22Rv1 (cell line): ENCODE data around the gene COL5A1.

ENCODE experiments used
- ZFX ChIP-seq: fragments of 450-650 bp; IDR thresholded peaks from 2 replicates; pipeline ENCODE4 v1.6.1; 2017; ENCODE audit warnings: antibody characterized with exemption, borderline replicate concordance
- TF ChIP-seq, protein P1 (sequence below): fragments of 450-650 bp; IDR thresholded peaks from 2 replicates; pipeline ENCODE4 v1.5.1; 2017; ENCODE audit warnings: mild to moderate bottlenecking

DNA sequence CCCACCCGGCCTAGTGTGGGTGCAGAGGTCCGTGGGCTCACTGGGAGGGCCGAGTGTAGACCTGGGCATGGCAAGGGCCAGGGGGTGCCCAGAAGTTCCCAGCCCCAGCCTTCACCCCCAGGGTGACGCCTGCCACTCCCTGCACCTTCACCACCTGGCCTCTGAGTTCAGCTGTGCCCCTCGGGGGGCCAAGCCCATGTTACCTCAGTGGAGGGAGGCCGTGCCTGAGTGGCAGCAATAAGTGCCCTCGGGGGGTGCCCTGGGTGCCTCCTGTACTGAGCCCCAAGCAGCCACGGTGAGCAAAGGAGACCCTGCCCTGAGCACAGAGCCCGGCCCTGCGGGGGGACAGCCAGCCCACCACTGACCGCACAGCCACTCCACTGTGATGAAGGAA, 228.7 kb downstream of the COL5A1 start:
- TF ChIP-seq, protein P1, sequence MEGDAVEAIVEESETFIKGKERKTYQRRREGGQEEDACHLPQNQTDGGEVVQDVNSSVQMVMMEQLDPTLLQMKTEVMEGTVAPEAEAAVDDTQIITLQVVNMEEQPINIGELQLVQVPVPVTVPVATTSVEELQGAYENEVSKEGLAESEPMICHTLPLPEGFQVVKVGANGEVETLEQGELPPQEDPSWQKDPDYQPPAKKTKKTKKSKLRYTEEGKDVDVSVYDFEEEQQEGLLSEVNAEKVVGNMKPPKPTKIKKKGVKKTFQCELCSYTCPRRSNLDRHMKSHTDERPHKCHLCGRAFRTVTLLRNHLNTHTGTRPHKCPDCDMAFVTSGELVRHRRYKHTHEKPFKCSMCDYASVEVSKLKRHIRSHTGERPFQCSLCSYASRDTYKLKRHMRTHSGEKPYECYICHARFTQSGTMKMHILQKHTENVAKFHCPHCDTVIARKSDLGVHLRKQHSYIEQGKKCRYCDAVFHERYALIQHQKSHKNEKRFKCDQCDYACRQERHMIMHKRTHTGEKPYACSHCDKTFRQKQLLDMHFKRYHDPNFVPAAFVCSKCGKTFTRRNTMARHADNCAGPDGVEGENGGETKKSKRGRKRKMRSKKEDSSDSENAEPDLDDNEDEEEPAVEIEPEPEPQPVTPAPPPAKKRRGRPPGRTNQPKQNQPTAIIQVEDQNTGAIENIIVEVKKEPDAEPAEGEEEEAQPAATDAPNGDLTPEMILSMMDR = no peak
- TF ChIP-seq ZFX = no peak
